MCF 10A (cell line): ENCODE results near the gene RNGTT. TPM values are rescaled to one million over a fixed set of nuclear protein-coding genes. Genes with fewer than 3 reads are reported as not detected.

ENCODE experiments used
- BruUV-seq: library from RNA; stranded (reverse); fragments of 400-500 nt; replicated peaks from 2 replicates; lab custom pipeline; 2021; lab: Mats Ljungman, UMichigan
- CTCF ChIA-PET: fragments of 300-600 bp; sonication (Branson Sonifier 250); formaldehyde crosslinking; extraction: SDS; loops from one replicate; lab custom pipeline; 2021; ENCODE audit warnings: antibody characterized with exemption, inconsistent platforms; lab: Yijun Ruan, JAX
- POLR2A ChIA-PET: fragments of 300-600, 350-650 bp; sonication (Branson Sonifier 250); formaldehyde crosslinking; extraction: SDS; loops from one replicate; lab custom pipeline; 2020; ENCODE audit warnings: antibody characterized with exemption, inconsistent platforms; lab: Yijun Ruan, JAX
- DNase-seq: peaks from one replicate; pipeline ENCODE4 v3.0.0-alpha.2; 2018; ENCODE audit not compliant: unreplicated experiment
- H3K27ac Mint-ChIP-seq: one replicate; pipeline ENCODE4 v1.8.0; 2022; ENCODE audit warnings: mild to moderate bottlenecking, low read depth, mixed read lengths; ENCODE audit not compliant: unreplicated experiment
- H3K27me3 Mint-ChIP-seq: one replicate; pipeline ENCODE4 v1.8.0; 2022; ENCODE audit warnings: mixed read lengths; ENCODE audit not compliant: insufficient read depth, unreplicated experiment
- H3K36me3 Mint-ChIP-seq: one replicate; pipeline ENCODE4 v1.8.0; 2022; ENCODE audit warnings: mild to moderate bottlenecking, moderate library complexity, mixed read lengths; ENCODE audit not compliant: insufficient read depth, unreplicated experiment
- H3K4me1 Mint-ChIP-seq: one replicate; pipeline ENCODE4 v1.8.0; 2022; ENCODE audit warnings: mixed read lengths; ENCODE audit not compliant: insufficient read depth, unreplicated experiment
- H3K4me3 Mint-ChIP-seq: one replicate; pipeline ENCODE4 v1.8.0; 2022; ENCODE audit warnings: mild to moderate bottlenecking, moderate library complexity, mixed read lengths; ENCODE audit not compliant: unreplicated experiment
- H3K9me3 Mint-ChIP-seq: one replicate; pipeline ENCODE4 v1.8.0; 2022; ENCODE audit warnings: mixed read lengths; ENCODE audit not compliant: unreplicated experiment
- CTCF ChIP-seq: fragments of 200-600 bp; IDR thresholded peaks from one replicate; pipeline ENCODE4 v1.8.0; 2022; ENCODE audit warnings: antibody characterized with exemption, mild to moderate bottlenecking; ENCODE audit not compliant: unreplicated experiment
- intact Hi-C: fragments of 100-400 bp; cut with micrococcal nuclease; formaldehyde crosslinking; loops from 2 replicates; pipeline ENCODE4 v1.14.1; 2022
- total RNA-seq: library from RNA; stranded (reverse); gene quantifications from 2 replicates; pipeline ENCODE4 v1.2.3, GENCODE V29; 2022

Gene RNGTT
- total RNA-seq, 1 experiment from 2014 or later, result 14.6 TPM

DNA sequence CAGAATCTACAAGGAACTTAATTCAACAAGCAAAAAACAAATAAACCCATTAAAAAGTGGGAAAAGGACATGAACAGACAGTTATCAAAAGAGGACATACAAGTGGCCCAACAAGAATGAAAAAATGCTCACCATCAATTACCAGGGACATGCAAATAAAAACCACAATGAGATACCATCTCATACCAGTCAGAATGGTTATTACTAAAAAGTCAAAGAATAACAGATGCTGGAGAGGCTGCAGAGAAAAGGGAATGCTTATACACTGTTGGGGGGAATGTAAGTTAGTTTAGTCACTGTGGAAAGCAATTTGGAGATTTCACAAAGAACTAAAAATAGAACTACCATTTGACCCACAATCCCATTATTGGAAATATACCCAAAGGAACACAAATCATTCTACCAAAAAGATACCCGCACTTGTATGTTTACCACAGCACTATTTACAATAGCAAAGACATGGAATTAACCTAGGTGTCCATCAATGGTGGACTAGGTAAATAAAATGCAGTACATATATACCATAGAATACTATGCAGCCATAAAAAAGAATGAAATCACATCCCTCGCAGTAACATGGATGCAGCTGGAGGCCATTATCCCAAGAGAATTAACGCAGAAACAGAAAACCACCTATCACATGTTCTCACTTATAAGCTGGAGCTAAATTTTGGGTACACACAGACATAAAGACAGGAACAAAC, 48.4 kb downstream of the RNGTT start:
- ChIA-PET CTCF (interaction anchor here (0.6 to 0.7 kb wide), 3 partner anchors 11 to 1982 kb away, joined by 3 read pairs; no protein-coding TSS in a partner anchor), POLR2A (interaction anchor here (0.6 kb wide), 1 partner anchor 11 kb away, joined by 3 read pairs; no protein-coding TSS in a partner anchor)
- intact Hi-C loops, result no loop called here
- H3K27ac Mint-ChIP-seq, result no peak overlapping the region
- H3K4me1 Mint-ChIP-seq, result no peaks in the 10 kb centered on the region
- H3K9me3 Mint-ChIP-seq, result no peaks in the 10 kb centered on the region
- H3K4me3 Mint-ChIP-seq, result no peak overlapping the region
- TF ChIP-seq CTCF, result no peak
- H3K36me3 Mint-ChIP-seq, result peaks cover 5% of the 10 kb centered on the region
- no peak for DNase-seq
- no peaks in the 10 kb centered on the region for H3K27me3 Mint-ChIP-seq
- BruUV-seq, result no TSS peak

- POLR2A ChIA-PET, result no interaction called here
- Mint-ChIP-seq H3K4me1 (peaks cover 4% of the 10 kb centered on the region), H3K9me3 (no peaks in the 10 kb centered on the region), H3K27me3 (no peaks in the 10 kb centered on the region), H3K27ac (no peak overlapping the region), H3K36me3 (peaks cover 5% of the 10 kb centered on the region), H3K4me3 (no peak overlapping the region)
- intact Hi-C loops, result no loop called here
- CTCF ChIA-PET, result interaction anchor here (0.7 kb wide), 1 partner anchor 10 kb away, joined by 3 read pairs; no protein-coding TSS in a partner anchor
- DNase-seq, result no peak
- BruUV-seq, result no TSS peak
- TF ChIP-seq CTCF, result no peak
Observed at GRCh38 chr6:88914180-88914579, 49.2 kb downstream of the RNGTT start.

DNA sequence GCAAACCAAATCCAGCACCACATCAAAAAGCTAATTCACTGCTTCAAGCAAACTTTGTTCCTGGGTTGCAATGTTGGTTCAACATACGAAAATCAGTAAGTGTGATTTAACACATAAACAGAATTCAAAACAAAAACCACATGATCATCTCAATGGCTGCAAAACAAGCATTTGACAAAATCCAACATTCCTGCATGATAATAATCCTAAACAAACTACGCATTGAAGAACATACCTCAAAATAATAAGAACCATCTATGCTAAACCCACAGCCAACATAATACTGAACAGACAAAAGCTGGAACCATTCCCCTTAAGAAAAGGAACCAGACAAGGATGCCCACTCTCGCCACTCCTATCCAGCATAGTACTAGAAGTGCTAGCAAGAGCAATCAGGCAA, 49.9 kb downstream of the RNGTT start:
- POLR2A ChIA-PET, result no interaction called here
- TF ChIP-seq CTCF, result no peak

DNA sequence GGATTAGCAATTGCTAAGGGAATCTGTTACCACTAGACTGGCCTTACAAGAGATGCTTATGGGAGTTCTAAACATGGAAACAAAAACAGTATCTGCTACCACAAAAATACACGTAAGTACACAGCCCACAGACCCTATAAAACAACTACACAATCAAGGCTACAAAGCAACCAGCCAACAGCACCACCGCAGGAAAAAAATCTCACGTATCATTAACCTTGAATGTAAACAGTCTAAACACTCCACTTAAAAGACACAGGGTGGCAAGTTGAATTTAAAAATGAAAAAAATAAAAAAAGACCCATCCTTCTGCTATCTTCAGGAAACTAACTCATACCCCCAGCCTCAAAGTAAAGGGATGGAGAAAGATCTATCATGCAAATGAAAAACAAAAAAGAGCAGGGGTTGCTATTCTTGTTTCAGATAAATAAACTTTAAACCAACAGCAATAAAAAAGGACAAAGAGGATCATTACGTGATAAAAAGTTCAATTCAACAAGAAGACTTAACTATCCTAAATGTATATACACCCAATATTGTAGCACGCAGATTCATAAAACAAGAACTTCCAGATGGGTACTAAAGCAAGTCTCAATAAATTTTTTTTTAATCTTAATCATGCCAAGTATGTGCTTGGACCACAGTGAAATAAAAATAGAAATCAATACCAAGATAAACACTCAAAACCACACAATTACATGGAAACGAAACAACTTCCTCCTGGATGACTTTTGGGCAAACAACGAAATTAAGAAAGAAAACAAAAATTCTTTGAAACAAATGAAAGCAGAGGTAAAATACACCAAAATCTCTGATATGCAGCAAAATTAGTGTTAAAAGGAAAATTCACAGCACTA, 52.3 kb downstream of the RNGTT start:
- CTCF ChIA-PET, result no interaction called here
- intact Hi-C loops, result no loop called here
- DNase-seq, result no peak
- no TSS peak for BruUV-seq
- Mint-ChIP-seq H3K27me3 (no peaks in the 10 kb centered on the region), H3K36me3 (peaks cover 4% of the 10 kb centered on the region), H3K27ac (no peak overlapping the region), H3K9me3 (no peaks in the 10 kb centered on the region), H3K4me1 (peaks cover 6% of the 10 kb centered on the region), H3K4me3 (no peak overlapping the region)
- POLR2A ChIA-PET, result interaction anchor here (0.6 kb wide), 1 partner anchor 1339 kb away, joined by 3 read pairs; no protein-coding TSS in a partner anchor
- no peak for TF ChIP-seq CTCF

More for the DNA sequence above, 49.9 kb downstream of the RNGTT start:
- H3K27me3 Mint-ChIP-seq, result no peaks in the 10 kb centered on the region
- H3K36me3 Mint-ChIP-seq, result peaks cover 5% of the 10 kb centered on the region
- BruUV-seq, result no TSS peak
- no peaks in the 10 kb centered on the region for H3K9me3 Mint-ChIP-seq
- CTCF ChIA-PET, result interaction anchor here (0.6 to 0.7 kb wide), 2 partner anchors 454 to 1451 kb away, joined by 3 to 4 read pairs; no protein-coding TSS in a partner anchor
- H3K27ac Mint-ChIP-seq, result no peak overlapping the region
- H3K4me1 Mint-ChIP-seq, result peaks cover 6% of the 10 kb centered on the region
- no peak overlapping the region for H3K4me3 Mint-ChIP-seq
- intact Hi-C loops, result no loop called here
- DNase-seq, result no peak
